Activated T-cell treated with anti-CD3 and anti-CD28 coated beads, Interleukin-2, amount 50 U/mL, for 48 hours (primary cell): ENCODE results near the gene SEMA4F.
"Not testable (repeated sequence)": the region's sequence is repeated elsewhere in the genome, so short reads cannot be mapped to it uniquely, and the experiment has no call there.

Source experiments
- DNase-seq, 2 experiments: peaks; one replicate each; pipeline ENCODE4 v3.0.0-alpha.2; 2020

Gene SEMA4F

GRCh38 chr2:74653985-74654882 lies at the start of gene SEMA4F:
TSS of gene SEMA4F (plus strand) at chr2:74654247. CDS start at chr2:74654377, 130 bp downstream.
- peak; percentile 96 to 97 for DNase-seq

- DNase-seq, result no peak
Measured at GRCh38 chr2:74606927-74607326, 47.1 kb upstream of the SEMA4F start.

- no peak for DNase-seq
Measured at GRCh38 chr2:74617122-74617521, 36.9 kb upstream of the SEMA4F start.

- DNase-seq, result no peak
Measured at GRCh38 chr2:74618410-74619083, 35.5 kb upstream of the SEMA4F start.

GRCh38 chr2:74619651-74620297 lies 34.3 kb upstream of the SEMA4F start:
- no peak for DNase-seq

- DNase-seq, result no peak
Measured at GRCh38 chr2:74620671-74621070, 33.4 kb upstream of the SEMA4F start.

GRCh38 chr2:74625658-74626425 lies 28.2 kb upstream of the SEMA4F start:
- no peak for DNase-seq

- no peak for DNase-seq
Measured at GRCh38 chr2:74628538-74629105, 25.4 kb upstream of the SEMA4F start.

- DNase-seq, result not testable (repeated sequence)
Measured at GRCh38 chr2:74630454-74630853, 23.6 kb upstream of the SEMA4F start.

GRCh38 chr2:74632209-74632938 lies 21.7 kb upstream of the SEMA4F start:
- DNase-seq, result no peak

GRCh38 chr2:74632939-74633312 lies 21.1 kb upstream of the SEMA4F start:
- no peak for DNase-seq

GRCh38 chr2:74639550-74639949 lies 14.5 kb upstream of the SEMA4F start:
- no peak for DNase-seq

GRCh38 chr2:74645344-74645743 lies 8.7 kb upstream of the SEMA4F start:
- DNase-seq, result no peak

GRCh38 chr2:74646201-74646600 lies 7.8 kb upstream of the SEMA4F start:
- DNase-seq, result no peak

- no peak for DNase-seq
Measured at GRCh38 chr2:74646834-74647482, 7.1 kb upstream of the SEMA4F start.

- DNase-seq, result peak; percentile 33 to 48
Measured at GRCh38 chr2:74648009-74648443, 6.0 kb upstream of the SEMA4F start, which contains the start of gene M1AP. TSS of gene M1AP (minus strand) at chr2:74648330. CDS start at chr2:74640275, 8,055 bp downstream.

- DNase-seq, result no peak
Measured at GRCh38 chr2:74653589-74653984, 460 bp upstream of the SEMA4F start.

- no peak for DNase-seq
Measured at GRCh38 chr2:74655579-74655978, 1.5 kb downstream of the SEMA4F start.

GRCh38 chr2:74658516-74658915 lies 4.5 kb downstream of the SEMA4F start:
- no peak for DNase-seq

GRCh38 chr2:74659462-74659861 lies 5.4 kb downstream of the SEMA4F start:
- DNase-seq, result no peak

- no peak for DNase-seq
Measured at GRCh38 chr2:74668087-74668486, 14.0 kb downstream of the SEMA4F start.
